ENCODE measurements around the gene MED19.

Gene MED19, protein sequence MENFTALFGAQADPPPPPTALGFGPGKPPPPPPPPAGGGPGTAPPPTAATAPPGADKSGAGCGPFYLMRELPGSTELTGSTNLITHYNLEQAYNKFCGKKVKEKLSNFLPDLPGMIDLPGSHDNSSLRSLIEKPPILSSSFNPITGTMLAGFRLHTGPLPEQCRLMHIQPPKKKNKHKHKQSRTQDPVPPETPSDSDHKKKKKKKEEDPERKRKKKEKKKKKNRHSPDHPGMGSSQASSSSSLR

DNA sequence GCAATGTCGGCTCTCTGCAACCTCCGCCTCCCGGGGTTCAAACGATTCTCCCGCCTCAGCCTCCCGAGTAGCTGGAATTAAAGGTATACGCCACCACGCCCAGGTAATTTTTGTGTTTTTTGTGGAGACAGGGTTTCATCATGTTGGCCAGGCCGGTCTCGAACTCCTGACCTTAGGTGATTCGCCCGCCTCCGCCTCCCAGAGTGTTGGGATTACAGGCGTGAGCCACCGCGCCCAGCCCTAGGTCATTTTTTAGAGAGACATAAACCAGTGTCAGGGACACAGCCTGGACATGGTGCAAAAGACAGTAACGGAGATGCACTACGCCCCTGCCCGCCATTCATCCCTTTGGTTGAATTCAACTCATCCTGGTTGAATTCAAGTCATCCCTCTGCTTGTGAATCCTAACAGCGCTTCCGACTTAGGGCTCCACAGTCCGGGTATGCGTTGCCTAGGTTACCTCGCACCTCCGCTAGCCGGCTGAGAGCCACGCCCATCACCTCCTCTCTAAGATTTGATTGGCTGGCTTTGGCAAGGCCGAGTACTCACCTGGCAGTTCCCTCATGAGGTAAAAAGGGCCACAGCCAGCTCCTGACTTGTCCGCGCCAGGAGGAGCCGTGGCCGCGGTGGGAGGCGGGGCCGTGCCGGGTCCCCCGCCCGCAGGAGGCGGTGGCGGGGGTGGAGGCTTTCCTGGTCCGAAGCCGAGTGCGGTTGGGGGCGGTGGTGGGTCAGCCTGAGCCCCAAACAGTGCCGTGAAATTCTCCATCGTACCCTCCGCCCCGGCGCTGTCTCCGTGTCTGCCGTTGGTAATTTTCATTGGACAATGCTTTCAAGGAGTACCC is at the start of gene MED19:
Gene MED19, minus strand, starts transcription at position 802 of the 842 bp plus-strand sequence. Its CDS starts 36 bp downstream, at position 766.
- Histone ChIP-seq H3K9ac (ENCODE audit: low read depth in 1 of 2, low read length in 2 of 2) (peak within 1 kb of the TSS; percentile 81 to 95), H3K4me3 (ENCODE audit: low read length in 2 of 2) (peak within 1 kb of the TSS; percentile 89 to 94)

DNA sequence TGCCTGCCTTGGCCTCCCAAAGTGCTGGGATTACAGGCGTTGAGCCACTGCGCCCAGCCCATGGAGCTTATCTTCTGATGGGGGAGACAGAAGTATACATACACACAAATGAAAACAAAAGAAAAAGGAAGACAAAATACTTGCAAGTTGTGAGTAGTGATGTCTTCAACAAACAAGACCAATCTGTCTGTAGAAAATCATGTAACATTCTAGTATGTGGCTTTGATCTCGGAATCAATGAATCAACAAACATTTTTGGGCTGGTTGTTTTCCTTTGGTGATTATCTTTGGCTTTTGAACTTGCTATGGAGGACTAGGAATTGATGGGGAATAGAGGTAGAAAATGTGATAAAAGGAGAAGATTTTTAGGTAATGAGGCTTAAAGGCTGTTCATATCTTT is 46.2 kb upstream of the MED19 start:
- no peaks in the 10 kb centered on the region for H3K9me3 ChIP-seq (ENCODE audit: control insufficient read depth in 2 of 2, low read length in 2 of 2)
- H3K9ac ChIP-seq (ENCODE audit: low read depth in 1 of 2, low read length in 2 of 2), result no peak overlapping the region
- H3K4me3 ChIP-seq (ENCODE audit: low read length in 2 of 2), result no peak overlapping the region
- H3K27ac ChIP-seq (ENCODE audit: low read depth in 2 of 2, low read length in 2 of 2), result no peak overlapping the region
- H3K27me3 ChIP-seq (ENCODE audit: control insufficient read depth in 2 of 2, insufficient read depth in 2 of 2, low read length in 2 of 2), result no peaks in the 10 kb centered on the region
- no peaks in the 10 kb centered on the region for H3K36me3 ChIP-seq (ENCODE audit: control insufficient read depth in 2 of 2, insufficient read depth in 2 of 2, low read length in 2 of 2)
- peaks cover 0 to 3% of the 10 kb centered on the region in 2 donors for H3K4me1 ChIP-seq (ENCODE audit: control insufficient read depth in 2 of 2, insufficient read depth in 2 of 2, low read length in 2 of 2)

More for the DNA sequence above, at the start of gene MED19:
- H3K27ac ChIP-seq (ENCODE audit: low read depth in 2 of 2, low read length in 2 of 2), result peak within 1 kb of the TSS; percentile 91 to 97
- no peaks in the 10 kb centered on the region for H3K9me3 ChIP-seq (ENCODE audit: control insufficient read depth in 2 of 2, low read length in 2 of 2)
- H3K36me3 ChIP-seq (ENCODE audit: control insufficient read depth in 2 of 2, insufficient read depth in 2 of 2, low read length in 2 of 2), result peaks cover 0 to 2% of the 10 kb centered on the region in 2 donors
- H3K27me3 ChIP-seq (ENCODE audit: control insufficient read depth in 2 of 2, insufficient read depth in 2 of 2, low read length in 2 of 2), result no peaks in the 10 kb centered on the region
- H3K4me1 ChIP-seq (ENCODE audit: control insufficient read depth in 2 of 2, insufficient read depth in 2 of 2, low read length in 2 of 2), result peaks cover 17 to 32% of the 10 kb centered on the region in 2 donors

DNA sequence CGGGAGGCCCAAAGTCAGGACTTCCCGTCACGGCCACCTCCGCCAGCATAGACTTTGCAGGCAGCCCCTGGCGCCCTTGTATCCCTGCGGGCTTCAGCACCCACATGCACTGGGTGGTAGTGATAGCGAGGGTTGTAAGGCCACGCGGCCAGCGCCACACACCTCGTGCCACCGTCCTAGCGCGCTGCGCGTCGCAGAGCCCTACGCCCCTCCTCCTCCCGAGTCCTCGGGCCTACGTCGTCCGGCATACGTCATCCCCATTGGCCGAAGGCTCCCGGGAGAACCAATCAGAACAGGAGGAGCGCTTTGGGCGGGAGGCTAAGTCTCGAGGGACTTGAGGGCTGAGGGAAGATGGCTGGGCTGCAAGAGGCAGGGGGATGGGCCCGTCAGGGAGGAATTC is 40.9 kb upstream of the MED19 start:
- Histone ChIP-seq H3K27me3 (ENCODE audit: control insufficient read depth in 2 of 2, insufficient read depth in 2 of 2, low read length in 2 of 2) (no peaks in the 10 kb centered on the region), H3K9me3 (ENCODE audit: control insufficient read depth in 2 of 2, low read length in 2 of 2) (no peaks in the 10 kb centered on the region), H3K4me3 (ENCODE audit: low read length in 2 of 2) (no peak overlapping the region), H3K36me3 (ENCODE audit: control insufficient read depth in 2 of 2, insufficient read depth in 2 of 2, low read length in 2 of 2) (no peaks in the 10 kb centered on the region), H3K4me1 (ENCODE audit: control insufficient read depth in 2 of 2, insufficient read depth in 2 of 2, low read length in 2 of 2) (peaks cover 0 to 3% of the 10 kb centered on the region in 2 donors), H3K9ac (ENCODE audit: low read depth in 1 of 2, low read length in 2 of 2) (no peak overlapping the region), H3K27ac (ENCODE audit: low read depth in 2 of 2, low read length in 2 of 2) (no peak overlapping the region)

DNA sequence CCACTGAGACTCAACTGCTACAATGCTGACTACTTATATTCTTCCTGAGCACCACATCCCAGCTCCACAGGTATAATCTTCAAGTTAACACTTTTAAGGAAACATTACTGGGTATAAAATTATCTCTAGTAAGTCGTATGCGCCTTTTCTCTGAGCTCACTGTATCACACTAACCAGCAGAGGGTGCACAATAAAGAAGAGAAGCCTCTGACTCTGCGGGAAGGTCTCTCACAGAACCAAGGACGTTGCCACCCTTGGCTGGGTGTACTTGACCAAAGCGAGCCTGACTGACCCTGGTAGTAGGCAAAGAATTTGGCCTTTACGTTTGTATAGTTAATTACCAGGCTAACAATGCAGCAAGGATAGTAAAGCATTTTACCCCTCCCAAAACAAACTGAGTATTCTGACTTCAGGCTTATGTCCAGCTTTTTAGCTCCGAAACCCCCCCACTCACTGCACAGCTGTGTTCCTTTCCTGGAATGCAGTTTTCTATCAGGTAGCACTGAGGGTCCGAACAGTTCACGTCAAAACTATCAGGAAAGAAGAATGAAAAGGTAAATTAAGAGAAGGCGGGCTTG is 39.8 kb upstream of the MED19 start, which contains the start of gene BTBD18:
Gene BTBD18, minus strand, starts transcription at position 144 of the 578 bp plus-strand sequence. CDS start 631 bp downstream, outside the sequence.
- H3K9me3 ChIP-seq (ENCODE audit: control insufficient read depth in 2 of 2, low read length in 2 of 2), result no peaks in the 10 kb centered on the region
- peaks cover 0 to 3% of the 10 kb centered on the region in 2 donors for H3K4me1 ChIP-seq (ENCODE audit: control insufficient read depth in 2 of 2, insufficient read depth in 2 of 2, low read length in 2 of 2)
- H3K27ac ChIP-seq (ENCODE audit: low read depth in 2 of 2, low read length in 2 of 2), result no peak within 1 kb of the TSS
- H3K4me3 ChIP-seq (ENCODE audit: low read length in 2 of 2), result no peak within 1 kb of the TSS
- H3K36me3 ChIP-seq (ENCODE audit: control insufficient read depth in 2 of 2, insufficient read depth in 2 of 2, low read length in 2 of 2), result no peaks in the 10 kb centered on the region
- H3K9ac ChIP-seq (ENCODE audit: low read depth in 1 of 2, low read length in 2 of 2), result peak within 1 kb of the TSS in 1 of 2 donors; percentile 13
- no peaks in the 10 kb centered on the region for H3K27me3 ChIP-seq (ENCODE audit: control insufficient read depth in 2 of 2, insufficient read depth in 2 of 2, low read length in 2 of 2)

DNA sequence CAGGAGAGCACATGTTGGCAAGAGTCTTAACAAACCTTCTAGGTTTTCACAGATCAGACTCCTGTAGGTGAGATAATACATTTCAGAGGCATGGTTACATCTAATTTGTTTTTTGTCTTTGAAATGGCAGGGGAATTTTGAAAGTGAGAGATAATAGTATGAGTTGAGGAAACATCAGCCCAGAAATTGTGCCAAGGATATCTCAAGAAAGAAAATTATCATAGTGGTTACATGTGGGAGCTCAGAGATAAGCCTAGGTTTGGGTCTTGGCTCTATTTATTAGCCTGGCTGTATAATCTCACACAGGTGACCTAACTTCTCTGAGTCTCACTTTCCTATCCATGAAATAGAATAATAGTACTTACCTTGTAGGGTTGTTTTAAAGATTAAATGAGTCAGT is 39.2 kb upstream of the MED19 start:
- Histone ChIP-seq H3K9ac (ENCODE audit: low read depth in 1 of 2, low read length in 2 of 2) (peak overlapping the region in 1 of 2 donors; percentile 13), H3K27me3 (ENCODE audit: control insufficient read depth in 2 of 2, insufficient read depth in 2 of 2, low read length in 2 of 2) (no peaks in the 10 kb centered on the region), H3K27ac (ENCODE audit: low read depth in 2 of 2, low read length in 2 of 2) (no peak overlapping the region), H3K4me1 (ENCODE audit: control insufficient read depth in 2 of 2, insufficient read depth in 2 of 2, low read length in 2 of 2) (peaks cover 0 to 3% of the 10 kb centered on the region in 2 donors), H3K9me3 (ENCODE audit: control insufficient read depth in 2 of 2, low read length in 2 of 2) (no peaks in the 10 kb centered on the region), H3K4me3 (ENCODE audit: low read length in 2 of 2) (no peak overlapping the region), H3K36me3 (ENCODE audit: control insufficient read depth in 2 of 2, insufficient read depth in 2 of 2, low read length in 2 of 2) (no peaks in the 10 kb centered on the region)

DNA sequence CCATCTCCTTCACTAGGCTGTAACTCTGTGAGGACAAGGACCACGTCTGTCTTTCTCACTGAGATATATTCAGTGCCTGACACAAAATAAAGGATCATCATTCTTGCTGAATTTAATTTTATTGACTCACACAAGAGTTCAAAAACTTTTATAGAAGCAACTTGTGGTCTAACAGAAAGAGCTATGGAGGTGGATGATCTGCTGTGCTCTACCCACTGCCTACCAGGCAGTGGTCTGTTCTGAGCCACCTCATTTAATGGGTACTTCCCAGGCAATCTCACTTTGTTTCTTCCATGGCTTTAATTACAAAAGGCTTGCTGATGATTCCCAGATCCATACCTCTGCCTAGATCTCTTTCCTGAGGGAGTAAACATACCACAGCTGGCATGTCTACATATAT is 34.9 kb upstream of the MED19 start:
- Histone ChIP-seq H3K9me3 (ENCODE audit: control insufficient read depth in 2 of 2, low read length in 2 of 2) (no peaks in the 10 kb centered on the region), H3K27me3 (ENCODE audit: control insufficient read depth in 2 of 2, insufficient read depth in 2 of 2, low read length in 2 of 2) (no peaks in the 10 kb centered on the region), H3K27ac (ENCODE audit: low read depth in 2 of 2, low read length in 2 of 2) (no peak overlapping the region), H3K9ac (ENCODE audit: low read depth in 1 of 2, low read length in 2 of 2) (no peak overlapping the region), H3K4me1 (ENCODE audit: control insufficient read depth in 2 of 2, insufficient read depth in 2 of 2, low read length in 2 of 2) (peaks cover 10 to 11% of the 10 kb centered on the region in 2 donors), H3K36me3 (ENCODE audit: control insufficient read depth in 2 of 2, insufficient read depth in 2 of 2, low read length in 2 of 2) (peaks cover 24 to 31% of the 10 kb centered on the region in 2 donors), H3K4me3 (ENCODE audit: low read length in 2 of 2) (no peak overlapping the region)

DNA sequence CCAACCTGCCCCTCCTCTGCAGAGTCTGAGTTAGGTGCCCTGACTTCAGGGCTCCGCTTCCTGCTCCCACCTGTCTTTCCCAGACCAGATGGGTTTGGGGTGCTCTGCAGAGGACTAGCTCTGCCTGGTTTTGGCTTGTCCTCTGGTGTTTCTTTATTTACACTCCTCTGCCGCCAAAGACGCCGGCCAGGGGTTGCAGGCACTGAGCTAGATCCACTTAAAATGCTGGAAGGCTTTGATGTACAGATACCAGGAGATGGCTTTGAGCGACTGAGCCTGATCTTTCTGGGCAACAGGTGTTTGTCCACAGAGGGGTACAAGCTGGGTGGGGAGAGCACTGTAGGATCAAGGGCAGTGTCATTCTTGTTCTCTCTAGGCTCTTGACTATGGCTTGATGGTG is 33.2 kb upstream of the MED19 start:
- Histone ChIP-seq H3K27ac (ENCODE audit: low read depth in 2 of 2, low read length in 2 of 2) (no peak overlapping the region), H3K9ac (ENCODE audit: low read depth in 1 of 2, low read length in 2 of 2) (no peak overlapping the region), H3K36me3 (ENCODE audit: control insufficient read depth in 2 of 2, insufficient read depth in 2 of 2, low read length in 2 of 2) (peaks cover 24 to 31% of the 10 kb centered on the region in 2 donors), H3K4me3 (ENCODE audit: low read length in 2 of 2) (no peak overlapping the region), H3K27me3 (ENCODE audit: control insufficient read depth in 2 of 2, insufficient read depth in 2 of 2, low read length in 2 of 2) (no peaks in the 10 kb centered on the region), H3K4me1 (ENCODE audit: control insufficient read depth in 2 of 2, insufficient read depth in 2 of 2, low read length in 2 of 2) (peaks cover 9 to 16% of the 10 kb centered on the region in 2 donors), H3K9me3 (ENCODE audit: control insufficient read depth in 2 of 2, low read length in 2 of 2) (no peaks in the 10 kb centered on the region)

DNA sequence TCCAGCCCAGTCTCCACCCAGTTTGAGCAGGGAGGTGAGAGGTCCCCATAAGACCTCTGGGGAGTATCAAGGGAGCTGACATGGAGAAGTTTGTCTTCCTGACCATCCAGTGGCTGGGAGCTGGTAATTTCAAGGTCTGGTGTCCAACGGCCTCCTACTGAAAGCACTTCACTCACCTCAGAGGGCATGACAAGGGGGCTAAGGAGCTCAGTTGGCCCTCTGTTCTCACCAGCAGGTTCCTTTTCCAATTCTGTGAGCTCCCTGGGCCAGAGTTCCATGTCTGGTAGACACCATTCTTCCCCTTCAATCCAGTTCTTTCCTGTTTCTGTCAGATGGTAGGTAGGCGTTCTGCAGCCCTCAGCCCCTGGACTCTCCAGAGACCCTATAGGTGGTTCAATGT is 32.3 kb upstream of the MED19 start:
- Histone ChIP-seq H3K36me3 (ENCODE audit: control insufficient read depth in 2 of 2, insufficient read depth in 2 of 2, low read length in 2 of 2) (peaks cover 24 to 31% of the 10 kb centered on the region in 2 donors), H3K4me1 (ENCODE audit: control insufficient read depth in 2 of 2, insufficient read depth in 2 of 2, low read length in 2 of 2) (peaks cover 9 to 16% of the 10 kb centered on the region in 2 donors), H3K27ac (ENCODE audit: low read depth in 2 of 2, low read length in 2 of 2) (no peak overlapping the region), H3K9ac (ENCODE audit: low read depth in 1 of 2, low read length in 2 of 2) (no peak overlapping the region), H3K4me3 (ENCODE audit: low read length in 2 of 2) (no peak overlapping the region), H3K9me3 (ENCODE audit: control insufficient read depth in 2 of 2, low read length in 2 of 2) (no peaks in the 10 kb centered on the region), H3K27me3 (ENCODE audit: control insufficient read depth in 2 of 2, insufficient read depth in 2 of 2, low read length in 2 of 2) (no peaks in the 10 kb centered on the region)

DNA sequence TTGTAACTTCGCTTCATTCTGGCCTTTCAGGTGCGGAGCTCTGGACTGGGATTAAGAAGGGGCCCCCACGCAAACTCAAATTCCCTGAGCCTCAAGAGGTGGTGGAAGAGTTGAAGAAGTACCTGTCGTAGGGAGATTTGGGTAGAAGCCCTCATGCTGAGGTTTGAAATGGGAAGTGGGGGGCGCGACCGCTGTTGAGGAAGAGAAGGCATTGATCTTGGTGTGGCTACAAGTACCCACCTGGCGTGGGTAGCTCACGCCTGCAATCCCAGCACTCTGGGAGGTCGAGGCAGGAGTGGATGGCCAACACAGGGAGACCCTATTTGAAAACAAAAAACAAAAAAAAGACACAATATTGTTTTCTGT is 30.1 kb upstream of the MED19 start:
- peak overlapping the region; percentile 85 to 95 for H3K9ac ChIP-seq (ENCODE audit: low read depth in 1 of 2, low read length in 2 of 2)
- H3K27ac ChIP-seq (ENCODE audit: low read depth in 2 of 2, low read length in 2 of 2), result peak overlapping the region; percentile 84 to 88
- peaks cover 9 to 16% of the 10 kb centered on the region in 2 donors for H3K4me1 ChIP-seq (ENCODE audit: control insufficient read depth in 2 of 2, insufficient read depth in 2 of 2, low read length in 2 of 2)
- H3K4me3 ChIP-seq (ENCODE audit: low read length in 2 of 2), result peak overlapping the region; percentile 94
- peaks cover 43 to 51% of the 10 kb centered on the region in 2 donors for H3K36me3 ChIP-seq (ENCODE audit: control insufficient read depth in 2 of 2, insufficient read depth in 2 of 2, low read length in 2 of 2)
- no peaks in the 10 kb centered on the region for H3K9me3 ChIP-seq (ENCODE audit: control insufficient read depth in 2 of 2, low read length in 2 of 2)
- H3K27me3 ChIP-seq (ENCODE audit: control insufficient read depth in 2 of 2, insufficient read depth in 2 of 2, low read length in 2 of 2), result no peaks in the 10 kb centered on the region

Measured in mucosa of rectum (tissue), 2 donors.